ENCODE data around the gene GLB1L2.

DNA sequence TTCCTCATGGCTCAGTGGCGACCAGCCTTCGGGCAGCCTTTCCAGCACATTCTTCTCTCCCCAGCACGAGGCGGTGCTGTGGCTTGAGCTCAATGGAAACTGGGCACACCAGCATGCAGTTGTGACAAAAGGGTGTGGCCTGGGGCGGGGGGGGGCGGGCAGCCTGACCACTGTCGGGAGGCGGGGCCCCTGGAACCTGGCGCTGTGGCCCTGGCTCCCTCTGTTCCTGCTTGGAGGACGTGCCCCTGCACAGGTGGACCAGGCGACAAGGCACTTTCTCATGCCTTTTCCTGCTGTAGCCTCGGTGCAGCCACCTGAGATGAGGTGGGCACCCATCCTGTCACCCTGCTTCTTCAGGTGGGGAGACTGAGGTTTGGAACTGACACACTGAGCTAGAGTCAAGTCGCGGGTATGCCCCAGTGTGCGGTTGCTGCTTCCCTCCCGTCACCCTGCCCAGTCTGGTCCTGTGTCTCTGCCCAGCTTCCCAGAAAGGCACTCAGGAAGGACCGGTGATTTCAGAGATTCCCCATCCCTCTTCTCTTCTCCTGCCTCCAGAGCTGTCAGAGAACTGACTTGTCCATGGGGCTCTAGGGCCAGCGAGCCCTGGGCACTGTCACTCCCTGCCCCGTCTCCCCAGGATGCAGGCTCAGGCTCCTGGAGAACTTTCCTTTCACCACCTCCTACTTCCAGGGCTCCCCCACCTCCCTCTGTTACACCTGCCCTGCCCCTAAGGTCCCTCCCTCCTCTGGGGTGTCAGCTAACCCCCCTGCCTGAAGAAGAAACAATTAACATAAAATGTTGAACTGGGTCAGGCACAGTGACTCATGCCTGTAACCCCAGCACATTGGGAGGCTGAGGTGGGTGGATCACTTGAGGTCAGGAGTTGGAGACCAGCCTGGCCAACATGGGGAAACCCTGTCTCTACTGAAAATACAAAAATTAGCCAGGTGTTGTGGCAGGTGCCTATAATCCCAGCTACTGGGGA, 70.3 kb downstream of the GLB1L2 start:
- no peak for TF ChIP-seq POLR2A (IDR thresholded peaks at IDR 0.05; ENCODE audit: low read length)
- no peak for TF ChIP-seq GATA1 (IDR thresholded peaks at IDR 0.05; ENCODE audit: low read depth, low read length)
